BJ (cell line): ENCODE results near the gene PATJ. TPM values are rescaled to one million over a fixed set of nuclear protein-coding genes. Genes with fewer than 3 reads are reported as not detected.

Source experiments
- CTCF ChIA-PET: fragments of 350-600 bp; formaldehyde crosslinking; extraction: SDS; loops from one replicate; lab custom pipeline; 2021; ENCODE audit warnings: antibody characterized with exemption, inconsistent platforms; lab: Yijun Ruan, JAX
- POLR2A ChIA-PET: fragments of 300-600 bp; sonication (Branson Sonifier 250); formaldehyde crosslinking; extraction: SDS; loops from one replicate; lab custom pipeline; 2021; ENCODE audit warnings: antibody characterized with exemption; lab: Charles Lee
- DNase-seq: peaks from one replicate; pipeline ENCODE4 v3.0.0-alpha.2; 2011; ENCODE audit warnings: low read depth
- H3K27me3 ChIP-seq: 2 replicates; pipeline ENCODE4 v1.6.0; 2011; ENCODE audit warnings: low read length; ENCODE audit not compliant: control insufficient read depth, insufficient read depth
- H3K36me3 ChIP-seq: 2 replicates; pipeline ENCODE4 v1.5.1; 2011; ENCODE audit warnings: low read length; ENCODE audit not compliant: control insufficient read depth, insufficient read depth
- H3K4me3 ChIP-seq: 2 replicates; pipeline ENCODE4 v1.5.1; 2011; ENCODE audit warnings: low read depth, mild to moderate bottlenecking, control low read depth, low read length
- CTCF ChIP-seq: IDR thresholded peaks from 2 replicates; pipeline ENCODE4 v1.5.1; 2011; ENCODE audit warnings: low read depth, mild to moderate bottlenecking, control low read depth, inconsistent platforms, low read length, moderate library complexity; ENCODE audit not compliant: insufficient read depth
- polyA plus RNA-seq: library from polyadenylated mRNA; depleted of rRNA; stranded (reverse); fragments of >200 nt; gene quantifications from 2 replicates; pipeline ENCODE4 v1.2.3, GENCODE V29; 2011

The PATJ gene
- polyA plus RNA-seq, 1 experiment, result 3.0 TPM

DNA sequence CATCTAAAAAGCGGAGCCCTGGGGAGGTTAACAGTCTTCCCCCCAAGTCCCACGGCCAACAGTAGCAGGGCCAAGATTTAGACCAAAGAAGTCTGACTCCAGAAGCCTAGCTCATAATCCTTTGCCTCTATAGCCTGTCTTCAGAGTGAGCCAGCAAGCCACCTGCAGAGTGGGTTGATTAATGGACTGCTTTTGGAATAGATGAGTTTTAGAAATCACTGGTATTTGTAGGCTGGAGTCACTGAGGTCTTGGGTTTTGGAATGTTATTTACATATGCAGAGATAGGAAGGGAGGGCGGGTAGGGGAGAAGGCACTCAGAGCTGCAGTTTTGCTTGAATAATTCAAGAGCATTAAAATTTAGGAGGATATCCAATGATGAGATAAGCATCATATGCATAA, 361.6 kb downstream of the PATJ start:
- CTCF ChIA-PET, result interaction anchor here (0.6 kb wide), 1 partner anchor 8 kb away, joined by 4 read pairs; no protein-coding TSS in a partner anchor
- no peak for DNase-seq
- Histone ChIP-seq H3K27me3 (no peaks in the 10 kb centered on the region), H3K4me3 (no peak overlapping the region), H3K36me3 (no peaks in the 10 kb centered on the region)
- POLR2A ChIA-PET, result no interaction called here
- TF ChIP-seq CTCF, result no peak

DNA sequence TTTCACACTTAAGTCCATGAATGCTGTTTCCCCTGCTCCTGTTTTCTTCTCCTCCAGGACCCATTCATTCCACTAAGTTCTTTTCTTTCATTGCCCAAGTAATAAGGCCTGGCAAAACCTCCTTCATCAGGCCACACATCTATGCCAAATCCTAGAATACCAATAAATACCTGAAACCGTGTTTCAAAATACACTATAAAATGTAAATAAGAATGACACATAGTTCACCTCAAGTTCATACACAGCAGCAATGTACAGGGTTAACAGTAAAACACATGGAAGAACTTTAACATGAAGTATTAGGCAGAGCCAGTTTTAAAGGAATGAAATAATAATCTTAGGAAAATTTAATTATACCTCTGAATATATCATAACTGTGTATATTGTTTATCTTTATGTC, 365.6 kb downstream of the PATJ start:
- POLR2A ChIA-PET, result no interaction called here

DNA sequence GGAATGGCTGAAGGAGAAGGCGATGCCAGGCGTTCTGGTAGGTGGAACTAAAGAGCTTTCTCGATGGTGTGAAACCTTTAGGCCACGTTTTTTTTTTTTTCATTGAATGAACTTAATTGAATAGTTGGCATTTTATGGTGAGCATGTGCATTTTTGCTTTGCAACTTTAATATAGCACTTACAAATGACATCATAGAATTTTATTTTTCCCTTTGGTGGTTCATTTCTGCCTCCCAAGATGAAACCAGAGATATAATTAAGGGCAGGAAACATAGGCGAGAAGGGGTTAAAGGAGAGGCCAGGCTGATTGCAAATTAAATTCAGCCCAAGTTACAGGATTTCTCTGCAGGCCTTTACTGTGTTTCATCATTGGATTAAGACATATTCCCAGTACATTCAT, 366.8 kb downstream of the PATJ start:
- CTCF ChIA-PET, result interaction anchor here (1.4 kb wide), 1 partner anchor 9 kb away, joined by 3 read pairs; no protein-coding TSS in a partner anchor
- Histone ChIP-seq H3K36me3 (no peaks in the 10 kb centered on the region), H3K4me3 (no peak overlapping the region), H3K27me3 (no peaks in the 10 kb centered on the region)
- no peak for TF ChIP-seq CTCF
- no peak for DNase-seq
- POLR2A ChIA-PET, result no interaction called here

More for the DNA sequence above, 365.6 kb downstream of the PATJ start:
- no peak for TF ChIP-seq CTCF
- H3K36me3 ChIP-seq, result no peaks in the 10 kb centered on the region
- CTCF ChIA-PET, result interaction anchor here (1.3 kb wide), 1 partner anchor 26 kb away, joined by 3 read pairs; no protein-coding TSS in a partner anchor
- no peaks in the 10 kb centered on the region for H3K27me3 ChIP-seq
- no peak for DNase-seq
- H3K4me3 ChIP-seq, result no peak overlapping the region

- no peak for TF ChIP-seq CTCF
- H3K4me3 ChIP-seq, result no peak overlapping the region
- no peaks in the 10 kb centered on the region for H3K27me3 ChIP-seq
- ChIA-PET POLR2A (no interaction called here), CTCF (interaction anchor here (0.9 to 1.4 kb wide), 3 partner anchors 10 to 28 kb away, joined by 3 read pairs; no protein-coding TSS in a partner anchor)
- H3K36me3 ChIP-seq, result no peaks in the 10 kb centered on the region
- DNase-seq, result no peak
Observed at GRCh38 chr1:62110198-62110817, 368.0 kb downstream of the PATJ start.

- DNase-seq, result no peak
- Histone ChIP-seq H3K27me3 (no peaks in the 10 kb centered on the region), H3K4me3 (no peak overlapping the region), H3K36me3 (no peaks in the 10 kb centered on the region)
- CTCF ChIA-PET, result interaction anchor here (1.4 kb wide), 1 partner anchor 20 kb away, joined by 3 read pairs; no protein-coding TSS in a partner anchor
- TF ChIP-seq CTCF, result no peak
- POLR2A ChIA-PET, result no interaction called here
Observed at GRCh38 chr1:62111084-62111483, 368.8 kb downstream of the PATJ start.
